Measurements from ENCODE around the gene TPR.

The TPR gene

GRCh38 chr1:186299570-186299969, 75.5 kb downstream of the TPR start:
- no peak overlapping the region for H3K27ac ChIP-seq
- TF ChIP-seq CTCF (IDR thresholded peaks at IDR 0.05) (no peak), ZFX (IDR thresholded peaks at IDR 0.05; ENCODE audit: borderline replicate concordance) (no peak)

- no peak overlapping the region for H3K27ac ChIP-seq
- TF ChIP-seq CTCF (IDR thresholded peaks at IDR 0.05) (no peak), ZFX (IDR thresholded peaks at IDR 0.05; ENCODE audit: borderline replicate concordance) (no peak)
Measured at GRCh38 chr1:186298851-186299250, 76.2 kb downstream of the TPR start.

- H3K27ac ChIP-seq: no peak overlapping the region
- no peak for TF ChIP-seq ZFX (IDR thresholded peaks at IDR 0.05; ENCODE audit: borderline replicate concordance)
- TF ChIP-seq CTCF (IDR thresholded peaks at IDR 0.05): no peak
Measured at GRCh38 chr1:186297439-186298045, 77.5 kb downstream of the TPR start.

- no peak within 1 kb of the TSS for H3K27ac ChIP-seq
- TF ChIP-seq ZFX (IDR thresholded peaks at IDR 0.05; ENCODE audit: borderline replicate concordance): no peak
- TF ChIP-seq CTCF (IDR thresholded peaks at IDR 0.05): no peak
Measured at GRCh38 chr1:186295980-186296379, 79.1 kb downstream of the TPR start, which contains the start of gene PRG4. Gene PRG4, plus strand, starts transcription at chr1:186296279.

GRCh38 chr1:186292875-186293274, 82.2 kb downstream of the TPR start:
- no peak overlapping the region for H3K27ac ChIP-seq
- TF ChIP-seq CTCF (IDR thresholded peaks at IDR 0.05): no peak
- TF ChIP-seq ZFX (IDR thresholded peaks at IDR 0.05; ENCODE audit: borderline replicate concordance): no peak

- TF ChIP-seq CTCF (IDR thresholded peaks at IDR 0.05) (no peak), ZFX (IDR thresholded peaks at IDR 0.05; ENCODE audit: borderline replicate concordance) (no peak)
- no peak overlapping the region for H3K27ac ChIP-seq
Measured at GRCh38 chr1:186291271-186291670, 83.8 kb downstream of the TPR start.

GRCh38 chr1:186289943-186290545, 85.0 kb downstream of the TPR start:
- TF ChIP-seq CTCF (IDR thresholded peaks at IDR 0.05) (no peak), ZFX (IDR thresholded peaks at IDR 0.05; ENCODE audit: borderline replicate concordance) (no peak)

More at GRCh38 chr1:186289943-186290545, 85.0 kb downstream of the TPR start:
- no peak overlapping the region for H3K27ac ChIP-seq
